CD4-positive, alpha-beta T cell (primary cell): ENCODE results near the gene ANKRD45. TPM values are rescaled to one million over a fixed set of nuclear protein-coding genes. Genes with fewer than 3 reads are reported as not detected.

Experiments used
- ATAC-seq: fragments of 200-7000 bp; cut with Tn5 transposase; one replicate; pipeline ENCODE4 v1.10.0; 2022; ENCODE audit warnings: mild to moderate bottlenecking; ENCODE audit not compliant: poor library complexity
- CTCF ChIA-PET: fragments of 350-600 bp; sonication (Branson Sonifier 250); formaldehyde crosslinking; loops from one replicate; lab custom pipeline; 2021; ENCODE audit warnings: antibody characterized with exemption, inconsistent platforms; lab: Charles Lee
- POLR2A ChIA-PET: fragments of 350-600 bp; sonication (Branson Sonifier 250); formaldehyde crosslinking; loops from one replicate; lab custom pipeline; 2021; ENCODE audit warnings: antibody characterized with exemption, inconsistent platforms; lab: Charles Lee
- DNase-seq, 14 experiments: peaks; one replicate each; pipeline ENCODE4 v3.0.0-alpha.2; 2013 to 2020; ENCODE audit warnings: mixed read lengths in 2 of 14
- H3K27ac ChIP-seq, 2 donors: one replicate each; pipeline versions ENCODE4 v1.5.1 to v1.7.0; 2013; ENCODE audit warnings: low read length in 2 of 2, low read depth in 1 of 2, mild to moderate bottlenecking in 1 of 2
- H3K27me3 ChIP-seq, 2 experiments: 1 replicate in 1 of 2; 2 replicates in 1 of 2; pipeline versions ENCODE4 v1.6.1 to v1.7.0; 2013; ENCODE audit warnings: low read length in 2 of 2, control low read depth in 1 of 2, mild to moderate bottlenecking in 1 of 2, moderate library complexity in 1 of 2; ENCODE audit not compliant: insufficient read depth in 2 of 2, control insufficient read depth in 1 of 2
- H3K36me3 ChIP-seq: one replicate; pipeline ENCODE4 v1.6.1; 2013; ENCODE audit warnings: low read length, control low read depth; ENCODE audit not compliant: insufficient read depth
- H3K4me1 ChIP-seq: one replicate; pipeline ENCODE4 v1.6.1; 2013; ENCODE audit warnings: low read length, control low read depth; ENCODE audit not compliant: insufficient read depth
- H3K4me3 ChIP-seq: one replicate; pipeline ENCODE4 v1.5.1; 2013; ENCODE audit warnings: mild to moderate bottlenecking, low read length, moderate library complexity
- H3K9me3 ChIP-seq, 2 experiments: 1 replicate in 1 of 2; 2 replicates in 1 of 2; pipeline versions ENCODE4 v1.6.1 to v1.7.0; 2013; ENCODE audit warnings: low read length in 2 of 2, mild to moderate bottlenecking in 2 of 2, control low read depth in 1 of 2, moderate library complexity in 1 of 2; ENCODE audit not compliant: control insufficient read depth in 1 of 2, insufficient read depth in 1 of 2
- H3K27ac Mint-ChIP-seq: one replicate; pipeline ENCODE4 v1.8.0; 2020; ENCODE audit warnings: mixed read lengths
- H3K27me3 Mint-ChIP-seq: one replicate; pipeline ENCODE4 v1.8.0; 2021; ENCODE audit warnings: mixed read lengths
- H3K36me3 Mint-ChIP-seq: one replicate; pipeline ENCODE4 v1.8.0; 2021; ENCODE audit warnings: low read depth, mixed read lengths
- H3K4me1 Mint-ChIP-seq: one replicate; pipeline ENCODE4 v1.8.0; 2021; ENCODE audit warnings: low read depth, mixed read lengths
- H3K4me3 Mint-ChIP-seq: one replicate; pipeline ENCODE4 v1.8.0; 2020; ENCODE audit warnings: mild to moderate bottlenecking, mixed read lengths
- H3K9me3 Mint-ChIP-seq: one replicate; pipeline ENCODE4 v1.8.0; 2020; ENCODE audit warnings: mixed read lengths
- CTCF ChIP-seq: fragments of 200-600 bp; IDR thresholded peaks from one replicate; pipeline ENCODE4 v1.8.0; 2022; ENCODE audit warnings: antibody characterized with exemption, mild to moderate bottlenecking
- intact Hi-C, 2 experiments: fragments of 100-400 bp; cut with DNase I in 1 of 2; cut with micrococcal nuclease in 1 of 2; formaldehyde crosslinking; loops; one replicate each; pipeline versions ENCODE4 v1.15.1 to v1.9.0; 2023 to 2025; cut with DNase I, micrococcal nuclease
- total RNA-seq, 174 experiments: library from RNA in 2 of 174; stranded (reverse) in 2 of 174; gene quantifications; one replicate each; pipeline ENCODE4 v1.2.3 and lab custom pipeline; 2021 to 2026

ANKRD45 gene
- total RNA-seq, 2 experiments from 2014 or later = not detected

- Histone ChIP-seq H3K9me3 (peaks cover 0 to 3% of the 10 kb centered on the region in 2 experiments), H3K4me3 (no peak overlapping the region), H3K27ac (no peak overlapping the region), H3K36me3 (no peaks in the 10 kb centered on the region), H3K27me3 (no peaks in the 10 kb centered on the region), H3K4me1 (no peaks in the 10 kb centered on the region)
- H3K27ac Mint-ChIP-seq = no peak overlapping the region
- no peak for ATAC-seq
- no peaks in the 10 kb centered on the region for H3K4me1 Mint-ChIP-seq
- ChIA-PET POLR2A (no interaction called here), CTCF (no interaction called here)
- H3K27me3 Mint-ChIP-seq = peaks cover 2% of the 10 kb centered on the region
- no peak for TF ChIP-seq CTCF
- DNase-seq = no peak
- H3K4me3 Mint-ChIP-seq = no peak overlapping the region
- no peaks in the 10 kb centered on the region for H3K36me3 Mint-ChIP-seq
- intact Hi-C loops = no loop called here
- H3K9me3 Mint-ChIP-seq = no peaks in the 10 kb centered on the region
These were observed 8.4 kb downstream of the ANKRD45 start for GRCh38 chr1:173661271-173661670.

GRCh38 chr1:173660306-173660705, 9.3 kb downstream of the ANKRD45 start:
- POLR2A ChIA-PET = no interaction called here
- H3K4me3 Mint-ChIP-seq = no peak overlapping the region

DNA sequence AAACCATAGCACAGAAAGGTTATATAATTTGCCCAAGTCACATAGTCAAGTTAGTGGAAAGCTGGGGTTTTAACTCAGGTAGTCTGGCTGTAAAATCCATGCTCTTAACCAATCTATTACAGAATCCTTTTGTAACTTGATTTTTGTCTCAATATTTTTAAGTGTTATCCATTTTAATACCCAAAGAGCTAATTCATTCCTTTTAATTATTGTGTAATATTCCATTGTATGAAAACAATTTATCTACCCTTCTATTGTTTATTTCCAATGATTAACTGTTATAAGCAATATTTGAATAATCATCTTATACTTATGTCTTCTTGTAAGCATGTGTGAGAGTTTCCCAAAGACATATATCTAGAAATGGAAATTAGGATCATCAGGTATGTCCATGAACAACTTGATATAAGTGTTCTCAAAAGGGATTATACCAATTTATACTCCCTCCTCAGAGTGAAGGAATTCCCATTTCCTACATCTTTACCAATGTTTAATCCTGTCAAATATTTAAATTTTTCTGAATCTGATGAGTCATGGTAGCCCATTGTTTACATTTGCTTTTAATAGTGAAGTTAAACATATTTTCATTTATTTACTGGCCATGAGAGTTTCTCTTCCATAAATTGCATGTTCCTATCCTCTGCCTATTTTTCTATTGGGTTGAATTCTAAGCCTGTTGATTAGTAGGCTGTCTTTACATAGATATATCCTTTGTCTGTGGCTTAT, 20.6 kb downstream of the ANKRD45 start:
- H3K27me3 ChIP-seq = no peaks in the 10 kb centered on the region
- H3K4me3 ChIP-seq = no peak overlapping the region
- no peak overlapping the region for H3K27ac ChIP-seq
- POLR2A ChIA-PET = no interaction called here
- CTCF ChIA-PET = no interaction called here
- no peaks in the 10 kb centered on the region for H3K36me3 Mint-ChIP-seq
- no peak overlapping the region for H3K27ac Mint-ChIP-seq
- H3K36me3 ChIP-seq = no peaks in the 10 kb centered on the region
- ATAC-seq = no peak
- intact Hi-C loops = no loop called here
- no peaks in the 10 kb centered on the region for H3K9me3 ChIP-seq
- H3K9me3 Mint-ChIP-seq = no peaks in the 10 kb centered on the region
- no peak overlapping the region for H3K4me3 Mint-ChIP-seq
- no peak for DNase-seq
- no peak for TF ChIP-seq CTCF
- no peaks in the 10 kb centered on the region for H3K4me1 Mint-ChIP-seq
- no peaks in the 10 kb centered on the region for H3K4me1 ChIP-seq
- H3K27me3 Mint-ChIP-seq = no peaks in the 10 kb centered on the region

More at GRCh38 chr1:173660306-173660705, 9.3 kb downstream of the ANKRD45 start:
- no peaks in the 10 kb centered on the region for H3K36me3 Mint-ChIP-seq
- H3K4me1 Mint-ChIP-seq = no peaks in the 10 kb centered on the region
- peaks cover 6% of the 10 kb centered on the region for H3K27me3 Mint-ChIP-seq
- no peak for DNase-seq
- Histone ChIP-seq H3K27me3 (no peaks in the 10 kb centered on the region), H3K4me1 (no peaks in the 10 kb centered on the region), H3K27ac (no peak overlapping the region), H3K4me3 (no peak overlapping the region), H3K9me3 (peaks cover 4 to 8% of the 10 kb centered on the region in 2 experiments), H3K36me3 (no peaks in the 10 kb centered on the region)
- no peak for TF ChIP-seq CTCF
- CTCF ChIA-PET = no interaction called here
- ATAC-seq = no peak
- H3K9me3 Mint-ChIP-seq = no peaks in the 10 kb centered on the region
- H3K27ac Mint-ChIP-seq = no peak overlapping the region
- intact Hi-C loops = no loop called here
